ENCODE measurements around the gene GPC4.

DNA sequence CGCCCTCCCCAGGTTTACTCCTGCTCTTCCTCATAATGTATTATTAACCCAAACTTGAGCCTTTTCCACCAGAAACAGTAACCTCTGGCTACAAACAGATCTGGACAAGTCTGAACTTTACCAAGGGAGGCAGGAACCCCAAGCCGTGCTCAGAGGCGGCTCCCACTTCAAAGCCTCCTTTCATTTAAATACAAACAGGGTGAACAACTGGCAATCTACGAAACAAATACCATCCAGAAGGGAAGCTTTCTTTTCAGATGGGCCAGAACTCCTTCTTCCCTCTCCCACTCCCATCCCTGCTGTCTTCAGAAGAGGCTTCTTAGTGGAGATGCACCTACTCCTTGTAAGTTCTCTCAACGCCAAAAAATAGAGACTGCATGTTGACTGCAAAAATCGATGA is 2.1 kb upstream of the GPC4 start:
- TF ChIP-seq ATF7 (IDR thresholded peaks at IDR 0.05; ENCODE audit: low read depth) (no peak), RCOR1 (conservative IDR thresholded peaks at IDR 0.05; ENCODE audit: low read depth, low read length) (no peak), TAF1 (IDR thresholded peaks at IDR 0.05; ENCODE audit: borderline replicate concordance, low read depth, low read length) (no peak), RAD21 (IDR thresholded peaks at IDR 0.05; ENCODE audit: insufficient read depth, low read depth, low read length) (no peak), RFX5 (IDR thresholded peaks at IDR 0.05; ENCODE audit: low read depth, low read length) (no peak), EP300 (IDR thresholded peaks at IDR 0.05; ENCODE audit: borderline replicate concordance in 1 of 2, control insufficient read depth in 1 of 2, low read depth in 2 of 2, low read length in 2 of 2) (no peak)
- TF ChIP-seq, protein P1, sequence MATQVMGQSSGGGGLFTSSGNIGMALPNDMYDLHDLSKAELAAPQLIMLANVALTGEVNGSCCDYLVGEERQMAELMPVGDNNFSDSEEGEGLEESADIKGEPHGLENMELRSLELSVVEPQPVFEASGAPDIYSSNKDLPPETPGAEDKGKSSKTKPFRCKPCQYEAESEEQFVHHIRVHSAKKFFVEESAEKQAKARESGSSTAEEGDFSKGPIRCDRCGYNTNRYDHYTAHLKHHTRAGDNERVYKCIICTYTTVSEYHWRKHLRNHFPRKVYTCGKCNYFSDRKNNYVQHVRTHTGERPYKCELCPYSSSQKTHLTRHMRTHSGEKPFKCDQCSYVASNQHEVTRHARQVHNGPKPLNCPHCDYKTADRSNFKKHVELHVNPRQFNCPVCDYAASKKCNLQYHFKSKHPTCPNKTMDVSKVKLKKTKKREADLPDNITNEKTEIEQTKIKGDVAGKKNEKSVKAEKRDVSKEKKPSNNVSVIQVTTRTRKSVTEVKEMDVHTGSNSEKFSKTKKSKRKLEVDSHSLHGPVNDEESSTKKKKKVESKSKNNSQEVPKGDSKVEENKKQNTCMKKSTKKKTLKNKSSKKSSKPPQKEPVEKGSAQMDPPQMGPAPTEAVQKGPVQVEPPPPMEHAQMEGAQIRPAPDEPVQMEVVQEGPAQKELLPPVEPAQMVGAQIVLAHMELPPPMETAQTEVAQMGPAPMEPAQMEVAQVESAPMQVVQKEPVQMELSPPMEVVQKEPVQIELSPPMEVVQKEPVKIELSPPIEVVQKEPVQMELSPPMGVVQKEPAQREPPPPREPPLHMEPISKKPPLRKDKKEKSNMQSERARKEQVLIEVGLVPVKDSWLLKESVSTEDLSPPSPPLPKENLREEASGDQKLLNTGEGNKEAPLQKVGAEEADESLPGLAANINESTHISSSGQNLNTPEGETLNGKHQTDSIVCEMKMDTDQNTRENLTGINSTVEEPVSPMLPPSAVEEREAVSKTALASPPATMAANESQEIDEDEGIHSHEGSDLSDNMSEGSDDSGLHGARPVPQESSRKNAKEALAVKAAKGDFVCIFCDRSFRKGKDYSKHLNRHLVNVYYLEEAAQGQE (IDR thresholded peaks at IDR 0.05; ENCODE audit: low read depth, low read length), result no peak
- TF ChIP-seq, protein P2, sequence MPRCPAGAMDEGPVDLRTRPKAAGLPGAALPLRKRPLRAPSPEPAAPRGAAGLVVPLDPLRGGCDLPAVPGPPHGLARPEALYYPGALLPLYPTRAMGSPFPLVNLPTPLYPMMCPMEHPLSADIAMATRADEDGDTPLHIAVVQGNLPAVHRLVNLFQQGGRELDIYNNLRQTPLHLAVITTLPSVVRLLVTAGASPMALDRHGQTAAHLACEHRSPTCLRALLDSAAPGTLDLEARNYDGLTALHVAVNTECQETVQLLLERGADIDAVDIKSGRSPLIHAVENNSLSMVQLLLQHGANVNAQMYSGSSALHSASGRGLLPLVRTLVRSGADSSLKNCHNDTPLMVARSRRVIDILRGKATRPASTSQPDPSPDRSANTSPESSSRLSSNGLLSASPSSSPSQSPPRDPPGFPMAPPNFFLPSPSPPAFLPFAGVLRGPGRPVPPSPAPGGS (IDR thresholded peaks at IDR 0.05; ENCODE audit: borderline replicate concordance, insufficient read depth, low read depth, low read length, poor library complexity, severe bottlenecking), result no peak
